Neural cell (in vitro differentiated cells): ENCODE data around the gene KLC1. TPM values are rescaled to one million over a fixed set of nuclear protein-coding genes. Genes with fewer than 3 reads are reported as not detected.

Source experiments
- H2AFZ ChIP-seq: fragments of 200-600, 300-800 bp; sonication (generic), shearing (Covaris generic); 2 replicates; pipeline ENCODE4 v1.6.0; 2014; ENCODE audit warnings: low read depth, mild to moderate bottlenecking, antibody characterized with exemption, low read length, moderate library complexity
- H3F3A ChIP-seq: fragments of 200-600 bp; shearing (Covaris generic); 2 replicates; pipeline ENCODE4 v1.6.1; 2016; ENCODE audit warnings: mild to moderate bottlenecking, moderate library complexity, mixed read lengths, antibody characterized with exemption, low read length; ENCODE audit not compliant: insufficient read depth, poor library complexity, severe bottlenecking
- H3K27ac ChIP-seq: fragments of 200-600, 300-800 bp; sonication (generic), shearing (Covaris generic); 2 replicates; pipeline ENCODE4 v1.5.1; 2014; ENCODE audit warnings: mild to moderate bottlenecking, low read length, moderate library complexity
- H3K27me3 ChIP-seq: fragments of 300-800, 200-600 bp; sonication (generic), shearing (Covaris generic); 2 replicates; pipeline ENCODE4 v1.6.0; 2014; ENCODE audit warnings: mild to moderate bottlenecking, low read depth, low read length, moderate library complexity; ENCODE audit not compliant: insufficient read depth
- H3K36me3 ChIP-seq: fragments of 300-800, 200-600 bp; sonication (generic), shearing (Covaris generic); 2 replicates; pipeline ENCODE4 v1.5.1; 2014; ENCODE audit warnings: mild to moderate bottlenecking, antibody characterized with exemption, low read length, moderate library complexity; ENCODE audit not compliant: insufficient read depth
- H3K4me2 ChIP-seq: fragments of 300-800, 200-600 bp; sonication (generic), shearing (Covaris generic); 2 replicates; pipeline ENCODE4 v1.6.0; 2014; ENCODE audit warnings: mild to moderate bottlenecking, low read length
- H3K4me3 ChIP-seq: fragments of 300-800, 200-600 bp; sonication (generic), shearing (Covaris generic); 2 replicates; pipeline ENCODE4 v1.5.1; 2014; ENCODE audit warnings: mild to moderate bottlenecking, low read length, moderate library complexity
- H3K79me2 ChIP-seq: fragments of 200-600 bp; shearing (Covaris generic); replicated peaks from 2 replicates; pipeline ENCODE4 v1.6.0; 2014; ENCODE audit warnings: mild to moderate bottlenecking, low read length, moderate library complexity; ENCODE audit not compliant: insufficient read depth
- H3K9ac ChIP-seq: fragments of 300-800, 200-600 bp; sonication (generic), shearing (Covaris generic); 2 replicates; pipeline ENCODE4 v1.6.1; 2016; ENCODE audit warnings: mild to moderate bottlenecking, low read length, mixed read lengths
- H3K9me2 ChIP-seq: fragments of 200-600 bp; shearing (Covaris generic); 2 replicates; pipeline ENCODE4 v1.6.1; 2016; ENCODE audit warnings: mild to moderate bottlenecking, low read length, mixed read lengths; ENCODE audit not compliant: insufficient read depth
- H3K9me3 ChIP-seq: fragments of 200-600, 300-800 bp; sonication (generic), shearing (Covaris generic); 2 replicates; pipeline ENCODE4 v1.6.1; 2016; ENCODE audit warnings: mild to moderate bottlenecking, mixed run types, low read length, moderate library complexity, mixed read lengths
- H4K20me1 ChIP-seq: fragments of 200-600 bp; shearing (Covaris generic); 2 replicates; pipeline ENCODE4 v1.6.1; 2016; ENCODE audit warnings: mild to moderate bottlenecking, mixed run types; ENCODE audit not compliant: insufficient read depth
- CTCF ChIP-seq: fragments of 450-650 bp; IDR thresholded peaks from 2 replicates; pipeline ENCODE4 v1.5.1; 2014; ENCODE audit warnings: antibody characterized with exemption, mild to moderate bottlenecking, moderate library complexity; ENCODE audit not compliant: poor library complexity, severe bottlenecking
- EP300 ChIP-seq: fragments of 450-650 bp; conservative IDR thresholded peaks from 2 replicates; pipeline ENCODE4 v1.6.1; 2014; ENCODE audit warnings: antibody characterized with exemption, mild to moderate bottlenecking, moderate library complexity; ENCODE audit not compliant: poor library complexity, severe bottlenecking
- EZH2 ChIP-seq: fragments of 200-600, 300-800 bp; shearing (Covaris generic), sonication (generic); IDR thresholded peaks from 2 replicates; pipeline ENCODE4 v1.6.1; 2014; ENCODE audit warnings: antibody characterized with exemption, low read length, borderline replicate concordance, mild to moderate bottlenecking; ENCODE audit not compliant: insufficient read depth, poor library complexity, severe bottlenecking
- MXI1 ChIP-seq: fragments of 450-650 bp; conservative IDR thresholded peaks from 2 replicates; pipeline ENCODE4 v1.6.1; 2014; ENCODE audit warnings: antibody characterized with exemption, mild to moderate bottlenecking; ENCODE audit not compliant: poor library complexity, severe bottlenecking
- POLR2AphosphoS5 ChIP-seq: IDR thresholded peaks from 2 replicates; pipeline ENCODE4 v1.6.1; 2012
- RAD21 ChIP-seq: fragments of 450-650 bp; conservative IDR thresholded peaks from 2 replicates; pipeline ENCODE4 v1.6.1; 2014; ENCODE audit warnings: antibody characterized with exemption, mild to moderate bottlenecking, moderate library complexity
- REST ChIP-seq: IDR thresholded peaks from 2 replicates; pipeline ENCODE4 v1.6.1; 2012; ENCODE audit warnings: borderline replicate concordance
- SMC3 ChIP-seq: fragments of 450-650 bp; conservative IDR thresholded peaks from 2 replicates; pipeline ENCODE4 v1.6.1; 2014; ENCODE audit warnings: antibody characterized with exemption, mild to moderate bottlenecking, moderate library complexity; ENCODE audit not compliant: poor library complexity
- TAF1 ChIP-seq: IDR thresholded peaks from 2 replicates; pipeline ENCODE4 v1.6.1; 2012; ENCODE audit warnings: low read depth
- polyA plus RNA-seq: library from polyadenylated mRNA; depleted of rRNA; stranded (reverse); fragments of >200 nt; gene quantifications from 2 replicates; pipeline ENCODE4 v1.2.3, GENCODE V29; 2014

Gene KLC1
- polyA plus RNA-seq, 1 donor from 2014 or later = 1,272 TPM

- Histone ChIP-seq H3K79me2 (peaks cover 44% of the 10 kb centered on the region), H3K9me2 (no peaks in the 10 kb centered on the region), H3K4me3 (no peak overlapping the region), H4K20me1 (peaks cover 5% of the 10 kb centered on the region), H3K9me3 (no peaks in the 10 kb centered on the region), H3K36me3 (no peaks in the 10 kb centered on the region), H3K4me2 (no peak overlapping the region), H3K27ac (no peak overlapping the region), H3K9ac (no peak overlapping the region), H2AFZ (no peak overlapping the region), H3F3A (no peaks in the 10 kb centered on the region), H3K27me3 (no peaks in the 10 kb centered on the region)
- TF ChIP-seq SMC3 = no peak
- no peak for TF ChIP-seq EZH2
- TF ChIP-seq REST = no peak
- no peak for TF ChIP-seq TAF1
- TF ChIP-seq RAD21 = no peak
- TF ChIP-seq CTCF = no peak
- TF ChIP-seq MXI1 = no peak
- TF ChIP-seq EP300 = no peak
- TF ChIP-seq POLR2AphosphoS5 = no peak
Observed at GRCh38 chr14:103721334-103722120, 92.5 kb downstream of the KLC1 start.

- Histone ChIP-seq H3K4me3 (no peak overlapping the region), H2AFZ (no peak overlapping the region), H3K4me2 (no peak overlapping the region), H3K9ac (no peak overlapping the region), H3K36me3 (no peaks in the 10 kb centered on the region), H3K9me2 (no peaks in the 10 kb centered on the region), H3K79me2 (peaks cover 23% of the 10 kb centered on the region), H3K27ac (no peak overlapping the region), H3K9me3 (no peaks in the 10 kb centered on the region), H3K27me3 (no peaks in the 10 kb centered on the region), H3F3A (no peaks in the 10 kb centered on the region), H4K20me1 (no peaks in the 10 kb centered on the region)
- TF ChIP-seq TAF1 = no peak
- no peak for TF ChIP-seq MXI1
- TF ChIP-seq CTCF = no peak
- TF ChIP-seq POLR2AphosphoS5 = no peak
- TF ChIP-seq RAD21 = no peak
- TF ChIP-seq EZH2 = no peak
Observed at GRCh38 chr14:103723748-103724081, 94.7 kb downstream of the KLC1 start.
